Endometrium (tissue), 2 donors: Measurements from ENCODE around the gene CEMIP2.
"Not testable (repeated sequence)": the region's sequence is repeated elsewhere in the genome, so short reads cannot be mapped to it uniquely, and the experiment has no call there.

ENCODE experiments used
- FAIRE-seq: peaks from 2 replicates; lab custom pipeline; 2012; peaks lifted over from hg19 to GRCh38; lab: Jason Lieb, UNC
- donor health status: control.
- donor health status: control.

Gene CEMIP2

GRCh38 chr9:71710856-71711255 lies 57.5 kb downstream of the CEMIP2 start:
- FAIRE-seq: no peak

- no peak for FAIRE-seq
Measured at GRCh38 chr9:71710201-71710600, 58.1 kb downstream of the CEMIP2 start.

- FAIRE-seq: no peak
Measured at GRCh38 chr9:71709384-71709783, 58.9 kb downstream of the CEMIP2 start.

GRCh38 chr9:71706176-71706575 lies 62.1 kb downstream of the CEMIP2 start:
- no peak for FAIRE-seq

GRCh38 chr9:71704796-71705195 lies 63.5 kb downstream of the CEMIP2 start:
- FAIRE-seq: no peak

- FAIRE-seq: no peak
Measured at GRCh38 chr9:71703172-71703872, 65.0 kb downstream of the CEMIP2 start.

GRCh38 chr9:71697882-71698281 lies 70.4 kb downstream of the CEMIP2 start:
- no peak for FAIRE-seq

GRCh38 chr9:71694332-71694731 lies 74.0 kb downstream of the CEMIP2 start:
- no peak for FAIRE-seq

GRCh38 chr9:71693607-71694006 lies 74.7 kb downstream of the CEMIP2 start:
- FAIRE-seq: no peak

- no peak for FAIRE-seq
Measured at GRCh38 chr9:71692337-71692736, 76.0 kb downstream of the CEMIP2 start.

GRCh38 chr9:71691576-71691975 lies 76.7 kb downstream of the CEMIP2 start:
- not testable (repeated sequence) for FAIRE-seq

- FAIRE-seq: no peak
Measured at GRCh38 chr9:71690689-71691435, 77.5 kb downstream of the CEMIP2 start.

GRCh38 chr9:71690063-71690688 lies 78.1 kb downstream of the CEMIP2 start:
- no peak for FAIRE-seq

GRCh38 chr9:71687676-71688075 lies 80.6 kb downstream of the CEMIP2 start:
- FAIRE-seq: no peak

GRCh38 chr9:71685988-71686387 lies 82.3 kb downstream of the CEMIP2 start:
- FAIRE-seq: no peak

- FAIRE-seq: no peak
Measured at GRCh38 chr9:71685394-71685793, 82.9 kb downstream of the CEMIP2 start.

- FAIRE-seq: no peak
Measured at GRCh38 chr9:71684566-71684965, 83.7 kb downstream of the CEMIP2 start.

- no peak for FAIRE-seq
Measured at GRCh38 chr9:71683598-71684235, 84.6 kb downstream of the CEMIP2 start.

GRCh38 chr9:71681708-71682272 lies 86.5 kb downstream of the CEMIP2 start:
- no peak for FAIRE-seq

GRCh38 chr9:71681104-71681707 lies 87.1 kb downstream of the CEMIP2 start:
- FAIRE-seq: no peak

GRCh38 chr9:71680189-71680980 lies 87.9 kb downstream of the CEMIP2 start:
- FAIRE-seq: no peak
